HG02973 (cell line): ENCODE data around the gene CREBBP.

ENCODE experiments used
- ATAC-seq: cut with Tn5 transposase; IDR thresholded peaks from one replicate; pipeline ENCODE4 v1.9.1; 2021; ENCODE audit warnings: moderate library complexity; ENCODE audit not compliant: unreplicated experiment

Gene CREBBP

DNA sequence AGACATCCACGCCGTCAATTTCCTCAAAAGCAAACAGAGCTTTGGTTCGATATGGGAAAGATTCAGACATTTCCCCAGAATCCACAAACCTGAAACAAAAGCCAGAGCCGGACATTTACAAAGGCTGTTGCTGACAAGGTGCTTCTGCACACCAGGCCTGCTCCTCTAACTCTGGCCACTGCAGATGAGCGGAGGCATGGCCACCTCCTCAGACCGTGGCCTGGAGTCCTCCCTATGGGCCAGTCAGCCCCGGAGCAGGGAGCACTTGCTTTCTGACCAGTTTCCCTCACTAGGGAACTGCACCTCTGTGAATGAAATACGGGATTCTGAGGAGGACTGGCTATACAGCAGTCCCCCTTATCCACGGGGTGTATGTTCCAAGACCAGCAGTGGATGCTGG lies 140.9 kb downstream of the CREBBP start:
- ATAC-seq: no peak

DNA sequence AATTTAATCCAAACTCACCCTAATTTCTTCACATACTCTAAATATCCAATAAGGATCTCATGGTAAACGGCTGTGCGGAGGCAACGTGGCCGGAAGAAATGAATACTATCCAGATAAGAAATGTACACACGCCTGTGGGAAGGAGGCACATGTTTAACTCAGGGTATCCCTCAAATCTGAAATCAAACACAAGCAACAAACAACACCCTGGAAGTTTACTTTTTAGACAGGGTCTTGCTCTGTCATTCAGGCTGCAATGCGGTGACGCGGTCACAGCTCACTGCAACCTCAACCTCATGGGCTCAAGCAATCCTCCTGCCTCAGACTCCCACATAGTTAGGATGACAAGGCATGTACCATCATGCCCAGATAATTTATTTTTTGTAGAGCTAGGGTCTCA lies 142.0 kb downstream of the CREBBP start:
- ATAC-seq: no peak

GRCh38 chr16:3738128-3738527 lies 142.4 kb downstream of the CREBBP start:
- ATAC-seq: no peak

GRCh38 chr16:3737181-3737580 lies 143.3 kb downstream of the CREBBP start:
- ATAC-seq: no peak

DNA sequence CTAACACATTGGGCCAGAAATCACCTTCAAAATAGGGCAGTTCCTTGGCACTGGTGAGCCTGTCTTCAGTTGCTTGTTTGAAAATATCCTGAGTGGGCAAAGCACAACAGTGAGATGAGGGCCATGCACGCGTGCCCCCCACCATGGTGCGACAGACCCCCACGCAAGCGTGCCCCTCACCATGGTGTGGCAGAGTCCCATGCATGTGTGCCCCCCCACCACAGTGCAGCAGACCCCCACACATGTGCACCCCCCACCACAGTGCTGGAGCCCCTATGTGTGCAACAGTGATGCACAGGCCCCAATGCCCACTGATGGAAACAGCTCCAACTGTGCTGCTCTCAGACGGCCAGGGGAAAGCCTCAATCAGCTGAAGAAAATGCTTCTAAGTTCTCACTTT lies 144.4 kb downstream of the CREBBP start:
- ATAC-seq: no peak

DNA sequence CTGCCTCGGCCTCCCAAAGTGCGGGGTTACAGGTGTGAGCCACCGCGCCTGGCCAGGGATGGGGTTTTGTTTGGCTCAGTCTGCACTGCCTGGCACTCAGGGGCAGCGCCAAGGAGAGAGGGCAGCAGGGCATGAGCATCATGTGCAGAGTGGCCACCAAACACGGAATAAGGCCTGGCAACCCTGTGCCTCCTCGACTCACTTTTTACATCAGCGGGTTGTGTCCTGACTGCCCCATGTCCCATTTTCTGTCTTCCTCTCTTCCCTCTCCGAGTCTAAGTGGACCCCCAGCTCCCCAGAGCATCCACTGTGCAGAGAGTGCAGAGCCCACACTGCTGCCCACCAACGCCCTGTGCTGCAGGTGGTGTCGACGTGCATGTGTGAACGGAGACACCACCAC lies 145.0 kb downstream of the CREBBP start:
- ATAC-seq: no peak

DNA sequence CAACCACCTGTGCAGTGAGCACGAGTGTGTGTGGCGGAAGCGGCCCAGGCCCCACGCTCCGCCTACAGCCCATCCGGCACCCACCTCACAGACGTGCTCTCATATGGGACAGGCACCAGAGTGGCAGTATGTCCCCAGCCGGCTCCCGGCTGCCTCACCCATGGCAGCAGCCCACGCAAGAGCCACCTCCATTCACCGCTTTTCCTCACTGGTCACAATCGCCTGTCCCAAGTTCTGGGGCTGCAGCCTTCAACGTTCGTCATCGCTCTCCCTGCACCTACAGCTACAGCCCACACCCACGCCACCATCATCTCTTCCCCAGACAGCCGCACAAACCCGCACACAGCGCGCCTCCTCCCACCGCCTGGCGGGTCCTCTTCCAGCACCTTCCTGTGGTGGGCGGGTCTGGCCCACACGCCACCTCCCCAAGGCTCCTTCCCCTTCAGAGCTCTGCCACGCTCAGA lies 145.7 kb downstream of the CREBBP start:
- no peak for ATAC-seq

GRCh38 chr16:3734084-3734757 lies 146.3 kb downstream of the CREBBP start:
- ATAC-seq: no peak

GRCh38 chr16:3732171-3732570 lies 148.3 kb downstream of the CREBBP start:
- no peak for ATAC-seq

GRCh38 chr16:3731126-3731935 lies 149.2 kb downstream of the CREBBP start:
- ATAC-seq: no peak

GRCh38 chr16:3730161-3731125 lies 150.1 kb downstream of the CREBBP start:
- ATAC-seq: no peak

GRCh38 chr16:3729161-3730112 lies 151.1 kb downstream of the CREBBP start:
- no peak for ATAC-seq

DNA sequence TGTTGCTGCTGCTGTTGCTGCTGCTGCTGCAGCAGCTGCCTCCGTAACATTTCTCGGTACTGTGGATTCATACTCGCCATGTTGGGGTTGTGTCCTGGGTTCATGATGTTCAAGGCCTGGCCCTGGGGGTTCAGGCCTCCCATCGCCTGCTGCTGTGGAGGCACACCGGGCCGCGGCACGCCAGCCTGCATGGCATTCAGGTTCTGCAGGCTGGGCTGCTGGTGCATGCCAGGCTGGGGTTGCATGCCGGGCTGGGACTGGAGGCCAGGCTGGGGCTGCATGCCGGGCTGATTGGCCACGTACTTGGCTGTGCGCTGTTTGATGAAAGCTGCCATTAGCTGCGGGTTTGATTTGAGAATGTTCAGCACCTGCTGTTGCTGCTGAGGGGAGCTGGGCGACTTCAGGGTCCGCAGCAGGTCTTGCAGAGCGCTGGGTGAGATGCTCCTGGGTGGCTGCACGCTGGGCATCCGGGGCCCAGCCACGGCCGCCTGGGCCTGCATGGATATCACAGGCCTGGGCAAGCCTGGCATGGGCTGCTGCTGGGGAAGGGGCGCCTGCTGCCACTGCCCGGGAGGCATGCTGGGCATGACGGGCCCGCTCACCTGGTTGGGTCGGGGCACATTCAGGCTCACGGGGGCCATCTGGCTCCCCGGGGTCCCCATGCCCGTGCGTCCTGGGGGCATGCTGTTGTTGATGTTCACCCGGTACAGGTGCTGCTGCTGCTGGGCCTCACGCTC lies 151.9 kb downstream of the CREBBP start:
- ATAC-seq: no peak

- no peak for ATAC-seq
These were observed 152.6 kb downstream of the CREBBP start for GRCh38 chr16:3727806-3728381.

GRCh38 chr16:3726021-3726687 lies 154.4 kb downstream of the CREBBP start:
- ATAC-seq: no peak

DNA sequence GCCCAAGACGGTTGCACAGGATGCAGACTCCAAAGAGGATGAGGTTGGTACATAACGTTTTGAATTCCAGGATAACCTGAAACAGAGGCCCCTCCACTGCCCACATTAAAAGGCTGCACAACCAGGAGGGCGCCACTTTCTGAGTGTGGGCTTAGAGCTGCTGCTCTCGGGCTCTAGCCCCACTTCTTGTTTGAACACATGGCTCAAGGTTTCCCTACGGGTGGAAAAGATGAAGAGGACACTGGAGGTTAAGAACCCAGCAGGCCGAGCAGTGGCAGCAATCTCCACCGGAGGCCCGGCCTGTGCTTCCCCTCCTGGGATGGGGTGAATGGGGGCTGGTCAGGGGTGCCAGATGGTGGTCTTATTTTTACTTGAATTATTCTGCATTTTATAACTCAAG lies 155.2 kb downstream of the CREBBP start:
- ATAC-seq: no peak

DNA sequence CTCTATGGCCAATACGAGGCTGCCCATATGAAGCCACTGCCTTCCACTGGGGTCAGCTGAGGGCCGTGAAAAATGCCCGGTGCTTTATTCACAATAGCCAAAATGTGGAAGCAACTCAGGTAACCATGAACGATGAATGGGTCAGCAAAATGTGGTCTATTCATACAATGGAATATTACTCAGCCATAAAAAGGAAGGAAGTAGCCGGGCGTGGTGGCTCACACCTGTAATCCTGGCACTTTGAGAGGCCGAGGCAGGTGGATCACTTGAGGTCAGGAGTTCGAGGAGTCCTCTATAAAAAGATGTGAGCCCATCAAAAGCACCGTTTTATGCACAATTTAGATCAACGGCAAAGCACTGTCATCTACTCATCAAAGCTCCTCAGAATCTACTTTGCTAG lies 158.0 kb downstream of the CREBBP start:
- ATAC-seq: no peak

DNA sequence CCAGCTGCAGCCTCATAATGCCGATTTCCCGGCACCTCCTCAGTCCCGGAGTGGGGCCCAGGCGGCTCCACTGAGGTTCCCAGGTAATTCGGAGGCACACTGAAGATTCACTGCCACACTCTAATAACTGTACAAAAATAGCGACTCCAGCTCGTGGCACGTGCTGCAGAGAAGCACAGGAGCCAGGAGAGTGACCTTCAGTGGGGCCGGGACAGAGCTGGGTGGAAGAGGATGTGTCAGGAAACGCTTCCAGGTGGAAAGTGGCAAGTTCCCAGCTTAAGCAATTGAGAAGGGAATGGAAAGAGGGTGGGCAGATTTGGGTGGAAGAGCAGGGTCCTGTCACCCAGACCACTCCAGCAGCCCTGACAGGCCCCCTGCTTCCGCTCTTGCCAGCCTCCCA lies 160.1 kb downstream of the CREBBP start:
- no peak for ATAC-seq

DNA sequence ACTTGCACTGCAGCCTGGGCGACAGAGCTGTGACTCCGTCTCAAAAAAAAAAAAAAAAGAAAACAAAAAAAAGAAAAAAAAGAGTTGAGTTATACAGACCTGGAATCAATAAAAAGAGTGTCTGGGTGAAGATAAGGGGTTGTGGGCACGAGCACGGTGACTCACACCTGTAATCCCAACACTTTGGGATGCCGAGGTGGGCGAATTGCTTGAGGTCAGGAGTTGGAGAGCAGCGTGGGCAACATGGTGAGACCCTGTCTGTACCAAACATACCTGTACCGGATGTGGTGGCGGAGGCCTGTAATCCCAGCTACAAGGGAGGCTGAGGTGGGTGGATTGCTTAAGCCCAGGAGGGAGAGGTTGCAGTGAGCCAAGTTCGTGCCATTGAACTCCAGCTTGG lies 161.9 kb downstream of the CREBBP start:
- ATAC-seq: no peak
